ENCODE data around the gene C2orf92.

The C2orf92 gene

GRCh38 chr2:97741251-97741650 is 71.7 kb downstream of the C2orf92 start:
- H3K27ac ChIP-seq: no peak overlapping the region
- TF ChIP-seq CTCF (conservative IDR thresholded peaks at IDR 0.05): no peak
- TF ChIP-seq ZFX (IDR thresholded peaks at IDR 0.05): no peak

GRCh38 chr2:97741686-97742085 is 72.2 kb downstream of the C2orf92 start:
- no peak for TF ChIP-seq CTCF (conservative IDR thresholded peaks at IDR 0.05)
- TF ChIP-seq ZFX (IDR thresholded peaks at IDR 0.05): no peak
- no peak overlapping the region for H3K27ac ChIP-seq

GRCh38 chr2:97742381-97742847 is 72.9 kb downstream of the C2orf92 start:
- TF ChIP-seq CTCF (conservative IDR thresholded peaks at IDR 0.05) (no peak), ZFX (IDR thresholded peaks at IDR 0.05) (no peak)
- no peak overlapping the region for H3K27ac ChIP-seq

- no peak overlapping the region for H3K27ac ChIP-seq
- no peak for TF ChIP-seq CTCF (conservative IDR thresholded peaks at IDR 0.05)
- no peak for TF ChIP-seq ZFX (IDR thresholded peaks at IDR 0.05)
Observed at GRCh38 chr2:97743913-97744312, 74.4 kb downstream of the C2orf92 start.

- TF ChIP-seq CTCF (conservative IDR thresholded peaks at IDR 0.05) (no peak), ZFX (IDR thresholded peaks at IDR 0.05) (no peak)
- H3K27ac ChIP-seq: no peak overlapping the region
Observed at GRCh38 chr2:97745474-97746174, 76.1 kb downstream of the C2orf92 start.

GRCh38 chr2:97747285-97747684 is 77.8 kb downstream of the C2orf92 start:
- TF ChIP-seq CTCF (conservative IDR thresholded peaks at IDR 0.05): no peak
- no peak for TF ChIP-seq ZFX (IDR thresholded peaks at IDR 0.05)
- H3K27ac ChIP-seq: no peak overlapping the region

GRCh38 chr2:97747716-97748115 is 78.2 kb downstream of the C2orf92 start:
- no peak for TF ChIP-seq CTCF (conservative IDR thresholded peaks at IDR 0.05)
- TF ChIP-seq ZFX (IDR thresholded peaks at IDR 0.05): no peak
- no peak overlapping the region for H3K27ac ChIP-seq

Data from C4-2B (cell line).